Right ventricle myocardium inferior (tissue), 1 donor: ENCODE measurements around the gene SGMS1. TPM values are rescaled to one million over a fixed set of nuclear protein-coding genes. Genes with fewer than 3 reads are reported as not detected.
"Not testable (repeated sequence)": the region's sequence is repeated elsewhere in the genome, so short reads cannot be mapped to it uniquely, and the experiment has no call there.

ENCODE experiments used
- ATAC-seq: fragments of 200-7000 bp; cut with Tn5 transposase; one replicate; pipeline ENCODE4 v1.9.1; 2020; ENCODE audit warnings: mild to moderate bottlenecking, moderate library complexity
- DNase-seq: peaks from one replicate; pipeline ENCODE4 v3.0.0; 2021; ENCODE audit errors: missing footprints
- intact Hi-C: fragments of 100-400 bp; cut with DNase I; formaldehyde crosslinking; loops from one replicate; pipeline ENCODE4 v1.11.0; 2022
- total RNA-seq: library from RNA; stranded (reverse); fragmentation: NEBNext Ultra II Directional; extraction: Animal tissue kit (Norgen Biotek cat#: 25700); gene quantifications from one replicate; pipeline ENCODE4 v1.2.1, GENCODE V29; 2021
- donor health status: DM: no; HTN: yes; CAD: no; lungs with severe emphysema.

Gene SGMS1
- total RNA-seq, 1 donor from 2014 or later = 23.1 TPM

- DNase-seq (no peak), ATAC-seq (no peak)
- intact Hi-C loops = no loop called here
Measured at GRCh38 chr10:50358411-50358810, 265.3 kb downstream of the SGMS1 start.

- DNase-seq, ATAC-seq, intact Hi-C loops: not testable (repeated sequence)
Measured at GRCh38 chr10:50356481-50356832, 267.3 kb downstream of the SGMS1 start.

- ATAC-seq, intact Hi-C loops: not testable (repeated sequence)
- peak; percentile 68 for DNase-seq
Measured at GRCh38 chr10:50355693-50356480, 267.9 kb downstream of the SGMS1 start.

- DNase-seq = no peak
Measured at GRCh38 chr10:50351483-50352146, 272.1 kb downstream of the SGMS1 start.

GRCh38 chr10:50350366-50350765 lies 273.4 kb downstream of the SGMS1 start:
- intact Hi-C loops = no loop called here
- ATAC-seq = no peak

More at GRCh38 chr10:50351483-50352146, 272.1 kb downstream of the SGMS1 start:
- ATAC-seq = no peak
- intact Hi-C loops = no loop called here

GRCh38 chr10:50349554-50349953 lies 274.2 kb downstream of the SGMS1 start:
- ATAC-seq (no peak), DNase-seq (no peak)
- intact Hi-C loops = no loop called here

More at GRCh38 chr10:50350366-50350765, 273.4 kb downstream of the SGMS1 start:
- DNase-seq = no peak

- intact Hi-C loops = no loop called here
- DNase-seq (no peak), ATAC-seq (peak; percentile 50)
Measured at GRCh38 chr10:50347394-50347802, 276.4 kb downstream of the SGMS1 start.

- ATAC-seq = no peak
- DNase-seq = no peak
- intact Hi-C loops = no loop called here
Measured at GRCh38 chr10:50346942-50347341, 276.8 kb downstream of the SGMS1 start.

GRCh38 chr10:50345545-50345944 lies 278.2 kb downstream of the SGMS1 start:
- no peak for ATAC-seq
- DNase-seq = no peak
- intact Hi-C loops = no loop called here

GRCh38 chr10:50343702-50344331 lies 279.9 kb downstream of the SGMS1 start:
- DNase-seq (no peak), ATAC-seq (no peak)
- intact Hi-C loops = no loop called here

GRCh38 chr10:50341987-50342386 lies 281.8 kb downstream of the SGMS1 start:
- intact Hi-C loops = no loop called here
- DNase-seq (no peak), ATAC-seq (no peak)

GRCh38 chr10:50336140-50336539 lies 287.6 kb downstream of the SGMS1 start:
- intact Hi-C loops = no loop called here
- ATAC-seq (no peak), DNase-seq (no peak)

GRCh38 chr10:50335397-50335796 lies 288.4 kb downstream of the SGMS1 start:
- no peak for ATAC-seq
- intact Hi-C loops = no loop called here
- DNase-seq = no peak

- intact Hi-C loops = no loop called here
- no peak for ATAC-seq
- no peak for DNase-seq
Measured at GRCh38 chr10:50334273-50334672, 289.5 kb downstream of the SGMS1 start.

- no peak for DNase-seq
- intact Hi-C loops = no loop called here
- no peak for ATAC-seq
Measured at GRCh38 chr10:50333872-50334271, 289.9 kb downstream of the SGMS1 start.

GRCh38 chr10:50332108-50332842 lies 291.5 kb downstream of the SGMS1 start:
- DNase-seq (no peak), ATAC-seq (peak; percentile 58)
- intact Hi-C loops = no loop called here

GRCh38 chr10:50331486-50331885 lies 292.3 kb downstream of the SGMS1 start:
- no peak for ATAC-seq
- no peak for DNase-seq
- intact Hi-C loops = no loop called here

- intact Hi-C loops = loop anchor here (2.0 to 10.0 kb wide), 4 partner anchors 35 to 298 kb away; no protein-coding TSS in a partner anchor
- DNase-seq (no peak), ATAC-seq (peak; percentile 82)
Measured at GRCh38 chr10:50326757-50327701, 296.7 kb downstream of the SGMS1 start.
